Measurements from ENCODE around the gene CLIP2. TPM values are rescaled to one million over a fixed set of nuclear protein-coding genes. Genes with fewer than 3 reads are reported as not detected.

Gene CLIP2
- total RNA-seq, 6 experiments from 2014 or later = 27.9 to 37.5 (median 34.5) TPM

DNA sequence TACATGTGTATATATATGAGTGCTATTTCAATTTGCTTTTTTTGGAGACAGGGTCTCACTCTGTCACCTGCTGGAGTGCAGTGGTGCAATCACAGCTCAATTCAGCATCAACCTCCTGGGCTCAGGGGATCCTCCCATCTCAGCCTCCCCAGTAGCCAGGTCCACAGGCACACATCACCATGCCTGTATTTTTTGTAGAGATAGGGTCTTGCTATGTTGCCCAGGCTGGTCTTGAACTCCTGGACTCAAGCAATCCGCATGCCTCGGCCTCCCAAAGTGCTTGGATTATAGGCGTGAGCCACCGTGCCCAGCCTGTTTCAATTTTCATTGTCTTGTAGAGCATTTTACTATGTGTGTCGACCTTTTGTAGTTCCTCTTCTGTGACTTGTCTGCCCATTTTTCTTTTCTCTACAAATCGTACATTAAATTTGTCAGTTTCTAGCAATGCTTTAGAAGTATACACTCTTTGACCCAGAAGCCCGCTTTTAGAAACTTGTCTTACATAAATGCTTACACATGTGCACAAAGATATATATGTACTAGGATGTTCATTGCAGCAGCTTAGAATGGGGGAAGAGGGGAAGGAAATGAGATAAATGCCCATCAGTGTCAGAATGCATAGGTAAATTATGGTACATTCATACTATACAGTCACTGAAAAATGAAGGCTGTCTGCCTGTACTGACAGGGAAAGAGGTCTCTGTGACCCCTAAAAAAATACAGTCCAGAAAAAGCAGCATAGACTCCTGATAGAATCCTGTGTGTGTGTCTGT, 22.8 kb upstream of the CLIP2 start:
- Mint-ChIP-seq H3K4me3 (no peak overlapping the region), H3K4me1 (ENCODE audit: low read depth) (peaks cover 12% of the 10 kb centered on the region; the same call in 1 of the 2 replicates), H3K9me3 (no peaks in the 10 kb centered on the region), H3K27me3 (ENCODE audit: insufficient read depth) (peaks cover 3% of the 10 kb centered on the region), H3K27ac (no peak overlapping the region; the same call in 1 of the 2 replicates), H3K36me3 (ENCODE audit: low read depth) (no peaks in the 10 kb centered on the region)
- TF ChIP-seq, protein P1, sequence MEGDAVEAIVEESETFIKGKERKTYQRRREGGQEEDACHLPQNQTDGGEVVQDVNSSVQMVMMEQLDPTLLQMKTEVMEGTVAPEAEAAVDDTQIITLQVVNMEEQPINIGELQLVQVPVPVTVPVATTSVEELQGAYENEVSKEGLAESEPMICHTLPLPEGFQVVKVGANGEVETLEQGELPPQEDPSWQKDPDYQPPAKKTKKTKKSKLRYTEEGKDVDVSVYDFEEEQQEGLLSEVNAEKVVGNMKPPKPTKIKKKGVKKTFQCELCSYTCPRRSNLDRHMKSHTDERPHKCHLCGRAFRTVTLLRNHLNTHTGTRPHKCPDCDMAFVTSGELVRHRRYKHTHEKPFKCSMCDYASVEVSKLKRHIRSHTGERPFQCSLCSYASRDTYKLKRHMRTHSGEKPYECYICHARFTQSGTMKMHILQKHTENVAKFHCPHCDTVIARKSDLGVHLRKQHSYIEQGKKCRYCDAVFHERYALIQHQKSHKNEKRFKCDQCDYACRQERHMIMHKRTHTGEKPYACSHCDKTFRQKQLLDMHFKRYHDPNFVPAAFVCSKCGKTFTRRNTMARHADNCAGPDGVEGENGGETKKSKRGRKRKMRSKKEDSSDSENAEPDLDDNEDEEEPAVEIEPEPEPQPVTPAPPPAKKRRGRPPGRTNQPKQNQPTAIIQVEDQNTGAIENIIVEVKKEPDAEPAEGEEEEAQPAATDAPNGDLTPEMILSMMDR (IDR thresholded peaks at IDR 0.05) = no peak
- no peak for DNase-seq

DNA sequence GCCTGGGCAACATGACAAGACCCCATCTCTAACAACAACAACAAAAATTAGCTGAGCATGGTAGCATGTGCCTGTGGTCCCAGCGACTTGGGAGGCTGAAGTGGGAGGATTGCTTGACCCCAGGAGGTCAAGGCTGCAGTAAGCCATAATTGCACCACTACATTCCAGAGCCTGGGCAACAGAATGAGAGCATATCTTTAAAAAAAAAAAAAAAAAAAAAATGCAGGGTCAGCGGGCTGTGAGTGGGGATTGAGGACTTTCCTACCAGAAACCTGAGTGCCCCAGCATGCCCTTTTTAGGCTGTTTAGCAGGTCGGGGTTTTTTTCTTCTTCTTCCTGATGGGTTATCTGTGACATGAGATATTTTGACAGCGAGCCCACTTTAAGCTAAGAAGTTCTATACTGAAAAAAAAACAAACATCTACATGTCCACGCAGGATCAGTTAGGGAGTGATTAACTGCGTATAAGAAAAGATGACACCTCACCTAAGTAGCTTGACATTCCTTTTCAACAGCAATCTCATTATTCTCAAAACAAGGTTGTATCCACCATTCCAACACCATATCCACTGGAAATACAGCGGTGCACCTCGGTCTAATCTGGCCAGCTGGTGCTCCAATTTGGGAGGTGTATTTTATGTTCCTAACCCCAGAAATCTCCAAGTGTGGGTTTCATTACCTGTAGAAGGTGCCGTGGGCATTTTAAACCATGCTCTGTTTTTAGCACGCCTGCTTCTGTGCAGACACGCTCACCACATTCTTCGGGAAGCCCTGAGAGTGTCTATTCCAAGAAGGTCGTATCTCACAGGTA, 21.2 kb upstream of the CLIP2 start:
- peaks cover 27% of the 10 kb centered on the region for H3K4me1 Mint-ChIP-seq (ENCODE audit: low read depth)
- H3K27ac Mint-ChIP-seq = no peak overlapping the region
- DNase-seq = no peak
- H3K9me3 Mint-ChIP-seq = no peaks in the 10 kb centered on the region
- TF ChIP-seq, protein P1 (IDR thresholded peaks at IDR 0.05) = no peak
- no peak overlapping the region for H3K4me3 Mint-ChIP-seq
- no peaks in the 10 kb centered on the region for H3K36me3 Mint-ChIP-seq (ENCODE audit: low read depth)
- H3K27me3 Mint-ChIP-seq (ENCODE audit: insufficient read depth) = peaks cover 6% of the 10 kb centered on the region

DNA sequence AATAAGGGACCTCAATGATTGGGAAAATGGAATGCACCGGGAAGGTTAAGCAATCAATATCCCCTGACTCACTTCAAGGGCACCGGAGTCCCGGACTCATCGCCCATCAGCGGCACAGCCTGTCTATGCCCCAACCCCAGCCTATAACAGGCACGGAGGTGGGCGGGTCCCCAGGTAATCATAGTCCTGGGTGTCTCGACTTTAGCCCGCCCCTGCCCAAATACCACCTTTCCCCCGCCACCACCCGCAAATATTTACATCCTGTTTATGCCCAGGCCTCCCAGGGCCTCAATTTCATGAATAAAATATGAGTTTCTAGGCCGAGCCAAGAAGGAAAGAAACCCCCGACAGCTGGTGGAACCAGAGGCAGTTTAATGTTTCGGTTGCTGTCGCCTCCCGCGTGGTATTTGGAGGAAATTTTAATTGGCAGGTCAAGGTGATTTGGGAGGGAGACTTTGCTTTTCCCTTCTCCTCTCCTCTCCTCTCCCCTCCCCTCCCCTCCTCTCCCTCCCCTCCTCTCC, 19.4 kb upstream of the CLIP2 start:
- H3K27me3 Mint-ChIP-seq (ENCODE audit: insufficient read depth) = peaks cover 6% of the 10 kb centered on the region

DNA sequence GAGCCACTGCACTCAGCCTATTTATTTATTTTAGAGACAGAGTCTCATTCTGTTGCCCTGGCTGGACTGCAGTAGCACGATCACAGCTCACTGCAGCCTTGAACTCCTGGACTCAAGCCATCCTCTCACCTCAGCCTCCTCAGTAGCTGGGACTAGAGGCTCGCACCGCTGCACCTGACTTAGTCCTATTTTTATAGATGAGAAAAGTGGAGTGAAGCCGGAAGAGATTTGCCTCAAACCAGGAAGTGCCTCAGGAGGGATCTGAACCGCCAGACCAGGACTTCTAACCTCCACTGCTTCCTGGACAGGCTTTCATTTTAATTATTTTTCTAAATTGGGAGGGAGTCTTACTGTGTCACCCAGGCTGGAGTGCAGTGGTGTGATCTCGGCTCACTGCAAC, 17.5 kb upstream of the CLIP2 start:
- peaks cover 30% of the 10 kb centered on the region for H3K4me1 Mint-ChIP-seq (ENCODE audit: low read depth)
- H3K27me3 Mint-ChIP-seq (ENCODE audit: insufficient read depth) = peaks cover 3% of the 10 kb centered on the region; the same call in 1 of the 2 replicates
- H3K36me3 Mint-ChIP-seq (ENCODE audit: low read depth) = no peaks in the 10 kb centered on the region
- TF ChIP-seq, protein P1 (IDR thresholded peaks at IDR 0.05) = no peak
- no peaks in the 10 kb centered on the region for H3K9me3 Mint-ChIP-seq
- DNase-seq = no peak
- H3K27ac Mint-ChIP-seq = peak overlapping the region; percentile 99
- no peak overlapping the region for H3K4me3 Mint-ChIP-seq

More for the DNA sequence above, 19.4 kb upstream of the CLIP2 start:
- DNase-seq = peak; percentile 46
- no peak overlapping the region for H3K27ac Mint-ChIP-seq
- H3K9me3 Mint-ChIP-seq = no peaks in the 10 kb centered on the region
- TF ChIP-seq, protein P1 (IDR thresholded peaks at IDR 0.05) = no peak
- H3K4me1 Mint-ChIP-seq (ENCODE audit: low read depth) = peaks cover 34% of the 10 kb centered on the region
- H3K36me3 Mint-ChIP-seq (ENCODE audit: low read depth) = no peaks in the 10 kb centered on the region
- peak overlapping the region; percentile 83 for H3K4me3 Mint-ChIP-seq

DNA sequence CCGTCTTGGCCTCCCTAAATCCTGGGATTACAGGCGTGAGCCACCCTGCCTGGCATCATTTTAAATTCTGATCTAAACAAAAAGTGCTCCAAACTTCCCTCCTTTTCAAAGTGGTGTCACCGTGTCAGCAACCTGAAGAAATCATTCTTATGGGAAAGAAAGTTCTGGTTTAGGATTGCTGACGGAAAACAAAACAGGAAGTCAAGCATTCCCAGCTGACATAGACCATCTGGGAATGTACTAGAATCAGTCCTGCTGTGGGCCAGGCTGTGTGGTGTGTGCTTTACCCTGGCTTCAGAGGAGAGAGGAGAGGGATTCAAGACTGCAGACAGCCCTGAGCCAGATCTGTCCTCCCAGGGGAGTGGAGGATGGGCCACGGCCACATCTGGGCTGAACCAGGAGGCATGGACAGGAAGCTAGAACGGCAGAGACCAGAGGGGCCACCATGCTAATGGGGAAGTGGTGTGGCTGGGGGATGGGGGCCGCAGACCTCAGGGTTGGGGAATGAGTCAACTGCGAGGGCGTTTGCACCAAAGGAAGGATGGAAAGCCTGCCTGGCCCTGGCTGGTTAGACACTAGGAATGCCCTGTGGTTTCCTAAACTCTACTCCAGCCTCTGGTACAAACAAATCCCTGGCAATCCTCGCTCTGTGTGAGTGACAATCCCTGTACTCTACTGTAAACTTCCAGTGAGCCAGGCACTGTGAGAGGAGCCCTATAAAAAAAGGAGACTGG, 16.7 kb upstream of the CLIP2 start:
- Mint-ChIP-seq H3K27ac (peak overlapping the region; percentile 99), H3K36me3 (ENCODE audit: low read depth) (no peaks in the 10 kb centered on the region), H3K9me3 (no peaks in the 10 kb centered on the region), H3K27me3 (ENCODE audit: insufficient read depth) (peaks cover 3% of the 10 kb centered on the region; the same call in 1 of the 2 replicates), H3K4me3 (peak overlapping the region; percentile 74), H3K4me1 (ENCODE audit: low read depth) (peaks cover 30% of the 10 kb centered on the region)
- DNase-seq = peak; percentile 90
- TF ChIP-seq, protein P1 (IDR thresholded peaks at IDR 0.05) = no peak
